Measurements from ENCODE around the gene F13A1.

The F13A1 gene

GRCh38 chr6:6239598-6240581, 80.6 kb downstream of the F13A1 start:
- DNase-seq = no peak

- no peak for DNase-seq
Measured at GRCh38 chr6:6236730-6237469, 83.6 kb downstream of the F13A1 start.

- no peak for DNase-seq
Measured at GRCh38 chr6:6235786-6236185, 84.7 kb downstream of the F13A1 start.

GRCh38 chr6:6234963-6235362, 85.5 kb downstream of the F13A1 start:
- DNase-seq = no peak

GRCh38 chr6:6230286-6230685, 90.2 kb downstream of the F13A1 start:
- DNase-seq = no peak

GRCh38 chr6:6227896-6228295, 92.6 kb downstream of the F13A1 start:
- no peak for DNase-seq

GRCh38 chr6:6225885-6226529, 94.5 kb downstream of the F13A1 start:
- no peak for DNase-seq

GRCh38 chr6:6224933-6225486, 95.5 kb downstream of the F13A1 start:
- DNase-seq = no peak

GRCh38 chr6:6221787-6222535, 98.5 kb downstream of the F13A1 start:
- no peak for DNase-seq

GRCh38 chr6:6220718-6221117, 99.7 kb downstream of the F13A1 start:
- DNase-seq = no peak

- DNase-seq = no peak
Measured at GRCh38 chr6:6219716-6220115, 100.7 kb downstream of the F13A1 start.

GRCh38 chr6:6218759-6219085, 101.7 kb downstream of the F13A1 start:
- no peak for DNase-seq

GRCh38 chr6:6217855-6218758, 102.4 kb downstream of the F13A1 start:
- DNase-seq = no peak

- DNase-seq = no peak
Measured at GRCh38 chr6:6210994-6211393, 109.5 kb downstream of the F13A1 start.

GRCh38 chr6:6202886-6203285, 117.6 kb downstream of the F13A1 start:
- DNase-seq = no peak

GRCh38 chr6:6201200-6201599, 119.3 kb downstream of the F13A1 start:
- DNase-seq = no peak

- no peak for DNase-seq
Measured at GRCh38 chr6:6199678-6200077, 120.8 kb downstream of the F13A1 start.

GRCh38 chr6:6196762-6197161, 123.7 kb downstream of the F13A1 start:
- DNase-seq = no peak

- no peak for DNase-seq
Measured at GRCh38 chr6:6195080-6195479, 125.4 kb downstream of the F13A1 start.

GRCh38 chr6:6193221-6193745, 127.2 kb downstream of the F13A1 start:
- DNase-seq = no peak

- no peak for DNase-seq
Measured at GRCh38 chr6:6191909-6192308, 128.6 kb downstream of the F13A1 start.

Data from T-helper 1 cell (primary cell).